ACHN (cell line): ENCODE data around the gene GANC.
"Not testable (repeated sequence)": the region's sequence is repeated elsewhere in the genome, so short reads cannot be mapped to it uniquely, and the experiment has no call there.

Source experiments
- DNase-seq: peaks from one replicate; pipeline ENCODE4 v3.0.0-alpha.2; 2015
- in situ Hi-C: cut with HindIII; loops from 2 replicates; pipeline ENCODE4 v1.10.0; 2017; ENCODE audit warnings: low sequenced_read_pairs, low pct_ligation_motif_present, low pct_unique_long_range_greater_than_20kb

Gene GANC

DNA sequence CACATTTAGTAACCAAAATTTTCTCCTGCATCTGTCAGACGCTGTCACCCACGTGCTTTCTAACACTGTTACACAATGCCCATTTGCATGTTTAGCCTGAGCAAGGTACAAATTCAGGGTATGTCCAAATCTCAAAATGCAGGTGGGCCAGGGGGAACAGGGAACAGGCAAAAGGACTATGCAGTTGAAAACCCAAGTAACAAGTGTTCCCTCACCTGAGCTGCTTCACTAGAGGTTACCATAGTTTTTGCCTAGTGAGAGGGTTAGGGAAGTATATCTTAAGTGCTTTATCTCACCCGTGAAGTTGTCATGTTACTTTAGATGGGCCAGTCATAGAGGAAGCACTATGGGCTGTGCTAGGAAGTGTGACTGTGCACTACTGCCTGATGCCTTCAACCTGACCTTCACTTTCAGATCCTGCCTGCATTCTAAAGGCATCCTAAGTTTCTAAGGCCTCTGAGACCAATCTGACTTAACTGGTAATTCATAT is 6.3 kb downstream of the GANC start:
- in situ Hi-C loops, result no loop called here
- no peak for DNase-seq

DNA sequence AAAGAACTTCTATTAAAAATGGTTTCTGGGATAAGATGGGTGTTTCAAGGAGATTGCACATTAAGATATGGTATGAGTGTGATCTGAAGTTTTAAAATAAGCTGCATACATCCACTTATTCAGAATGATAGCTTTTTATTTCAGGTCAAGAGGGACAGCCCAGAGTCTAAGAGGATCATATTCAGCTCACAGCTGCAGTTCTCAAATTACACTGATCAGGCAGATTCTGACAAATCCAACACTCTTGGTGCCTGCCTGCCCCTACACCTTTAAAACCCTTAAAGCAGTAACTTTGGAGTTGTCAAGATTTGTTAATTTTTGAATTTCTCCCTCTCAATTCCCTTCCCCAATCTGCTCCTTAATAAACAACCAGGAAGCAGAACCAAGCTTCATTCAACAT is 9.3 kb downstream of the GANC start:
- no peak for DNase-seq
- in situ Hi-C loops, result no loop called here

DNA sequence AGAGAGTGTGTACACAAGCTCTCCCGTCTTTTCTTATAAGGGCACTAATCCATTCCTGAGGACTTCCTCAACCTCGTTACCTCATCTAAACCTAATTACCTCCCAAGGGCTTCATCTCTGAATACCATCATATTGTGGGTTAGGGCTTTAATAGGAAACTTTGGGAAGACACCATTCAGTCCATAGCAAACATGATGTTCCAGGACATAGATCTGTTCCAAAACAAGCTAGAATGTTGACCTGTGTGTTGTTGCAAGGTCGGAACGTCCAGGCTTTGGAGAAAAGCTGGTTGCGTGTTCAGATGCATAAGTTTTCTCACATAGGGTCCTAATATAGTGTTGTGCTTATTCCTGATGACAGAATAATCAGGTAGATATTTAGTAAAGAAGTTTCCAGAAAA is 9.9 kb downstream of the GANC start:
- no peak for DNase-seq
- in situ Hi-C loops, result no loop called here

DNA sequence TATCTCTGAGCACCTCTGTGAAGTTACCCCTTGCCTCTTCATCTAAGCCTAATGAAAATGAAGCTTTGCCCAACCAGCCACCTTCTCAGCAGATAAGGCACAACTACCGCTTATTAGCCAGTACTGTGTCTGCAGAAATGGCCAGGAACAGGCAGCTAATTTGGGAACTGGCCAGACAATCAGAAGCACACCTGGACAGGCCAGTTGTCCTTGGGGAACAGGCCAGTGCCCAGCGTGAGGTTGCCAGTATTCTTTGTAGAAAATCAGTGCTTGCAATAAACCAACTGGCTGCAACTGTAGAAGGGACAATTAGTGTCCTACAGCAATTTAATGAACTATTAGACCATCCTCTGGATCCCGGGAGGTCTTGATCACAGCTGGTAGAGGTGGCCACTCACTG is 10.7 kb downstream of the GANC start:
- no peak for DNase-seq
- in situ Hi-C loops, result no loop called here

DNA sequence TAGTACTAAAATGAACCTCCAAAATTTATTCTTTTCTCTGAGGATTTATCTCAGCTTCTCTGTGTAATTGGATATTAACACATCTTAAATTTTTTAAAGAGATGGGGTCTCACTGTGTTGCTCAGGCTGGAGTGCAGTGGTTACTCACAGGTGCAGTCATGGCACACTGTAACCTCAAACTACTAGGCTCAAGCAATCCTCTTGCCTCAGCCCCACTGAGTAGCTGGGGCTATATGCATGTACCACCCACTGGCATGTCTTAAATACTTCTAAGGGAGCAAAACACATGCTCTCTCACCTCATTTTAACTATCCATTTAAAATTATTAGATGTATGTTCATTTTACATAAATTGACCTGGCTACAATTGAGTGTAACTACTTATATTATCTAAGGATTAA is 11.6 kb downstream of the GANC start:
- in situ Hi-C loops, result no loop called here
- no peak for DNase-seq

DNA sequence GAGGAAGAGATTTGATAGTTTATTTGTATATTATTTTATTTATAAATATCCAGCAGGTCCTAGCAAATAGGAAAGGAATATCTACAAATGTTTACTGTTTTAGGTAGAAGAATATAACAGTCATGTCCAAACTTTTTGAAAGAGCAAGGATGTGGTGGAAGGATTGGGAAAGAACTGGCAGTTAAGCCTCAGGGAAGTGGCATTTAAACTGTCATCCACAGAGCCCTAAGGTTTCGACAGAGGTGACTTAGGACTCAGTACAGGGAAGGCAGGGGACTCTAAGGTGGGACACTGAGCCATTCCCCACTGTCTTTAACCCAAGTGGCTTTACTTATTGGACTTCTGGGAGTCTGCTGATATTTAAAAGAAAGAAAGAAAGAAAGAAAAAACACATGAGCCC is 12.0 kb downstream of the GANC start:
- no peak for DNase-seq
- in situ Hi-C loops, result no loop called here

DNA sequence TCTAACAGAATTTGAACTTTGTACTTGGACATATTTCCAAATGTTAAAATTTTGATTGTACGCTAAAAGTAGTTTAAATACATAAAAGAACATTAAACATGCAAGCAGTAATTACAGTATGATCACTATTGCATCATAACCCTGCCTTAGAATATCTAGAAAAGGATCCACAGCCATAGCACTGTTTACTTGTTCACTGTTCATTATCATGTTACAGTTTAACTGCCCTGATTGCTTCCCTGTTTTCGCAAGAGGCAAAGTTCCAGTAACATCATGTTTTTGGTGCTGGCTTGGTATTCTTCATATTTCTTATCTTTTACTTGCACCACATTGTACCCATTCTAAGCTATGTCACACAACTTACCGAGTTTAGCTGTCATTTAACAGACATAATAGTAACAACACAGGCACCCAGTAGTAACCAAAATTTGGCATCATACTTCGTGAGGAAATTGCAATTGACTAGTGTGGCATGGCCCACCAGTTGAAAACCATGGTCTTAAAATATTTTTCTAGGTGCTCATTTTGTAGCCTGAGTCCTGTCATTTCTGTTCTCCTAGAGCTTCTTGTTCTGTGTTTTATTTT is 13.5 kb downstream of the GANC start:
- no peak for DNase-seq
- in situ Hi-C loops, result no loop called here

DNA sequence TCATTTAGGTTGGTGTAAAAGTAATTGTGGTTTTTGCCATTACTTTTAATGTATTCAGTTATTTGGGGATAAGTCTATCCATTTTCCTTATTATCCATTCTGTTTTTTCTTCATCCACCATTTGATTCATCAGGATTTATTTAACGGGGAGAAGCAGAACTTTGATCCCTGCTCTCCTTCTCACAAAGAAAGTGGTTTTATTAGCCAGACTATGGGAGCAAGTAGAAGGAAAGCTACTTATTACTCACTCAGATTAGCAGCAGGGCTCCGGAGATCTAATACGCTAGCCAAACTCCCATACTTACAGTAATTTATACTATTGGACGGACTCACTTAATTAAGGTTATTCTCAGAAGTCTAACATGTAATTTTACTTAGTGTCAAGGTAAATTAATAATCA is 14.9 kb downstream of the GANC start:
- no peak for DNase-seq
- in situ Hi-C loops, result no loop called here

DNA sequence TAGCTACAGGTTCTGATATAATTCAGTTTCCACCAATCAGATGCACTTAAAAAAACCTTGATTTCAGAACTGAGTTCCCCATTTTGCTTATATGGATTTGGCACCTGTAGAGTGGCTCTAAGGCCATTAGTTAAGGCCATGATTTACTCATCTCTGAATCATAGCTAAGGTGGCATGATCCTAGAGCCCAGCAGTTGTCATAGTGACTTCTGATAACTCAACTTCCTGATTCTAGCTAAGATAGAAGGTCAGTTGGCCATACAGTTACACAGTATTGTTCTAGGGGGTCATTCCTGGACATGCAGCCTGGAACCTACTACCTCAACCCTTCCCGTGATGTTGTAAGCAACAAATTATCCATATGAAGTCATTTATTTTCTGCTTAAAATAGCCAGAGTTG is 16.2 kb downstream of the GANC start:
- in situ Hi-C loops, result no loop called here

DNA sequence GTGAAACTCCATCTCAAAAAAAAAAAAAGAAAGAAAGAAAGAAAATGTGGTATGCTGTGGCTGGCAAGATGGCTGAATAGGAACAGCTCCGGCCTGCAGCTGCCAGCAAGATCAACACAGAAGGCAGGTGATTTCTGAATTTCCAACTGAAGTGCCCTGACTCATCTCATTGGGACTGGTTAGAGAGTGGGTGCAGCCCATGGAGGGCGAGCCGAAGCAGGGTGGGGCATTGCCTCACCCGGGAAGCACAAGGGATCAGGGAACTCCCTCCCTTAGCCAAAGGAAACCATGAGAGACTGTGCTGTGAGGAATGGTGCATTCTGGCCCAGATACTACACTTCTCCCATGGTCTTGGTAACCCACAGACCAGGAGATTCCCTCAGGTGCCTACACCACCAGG is 28.0 kb downstream of the GANC start:
- DNase-seq, in situ Hi-C loops: not testable (repeated sequence)

More for the DNA sequence above, 16.2 kb downstream of the GANC start:
- no peak for DNase-seq

DNA sequence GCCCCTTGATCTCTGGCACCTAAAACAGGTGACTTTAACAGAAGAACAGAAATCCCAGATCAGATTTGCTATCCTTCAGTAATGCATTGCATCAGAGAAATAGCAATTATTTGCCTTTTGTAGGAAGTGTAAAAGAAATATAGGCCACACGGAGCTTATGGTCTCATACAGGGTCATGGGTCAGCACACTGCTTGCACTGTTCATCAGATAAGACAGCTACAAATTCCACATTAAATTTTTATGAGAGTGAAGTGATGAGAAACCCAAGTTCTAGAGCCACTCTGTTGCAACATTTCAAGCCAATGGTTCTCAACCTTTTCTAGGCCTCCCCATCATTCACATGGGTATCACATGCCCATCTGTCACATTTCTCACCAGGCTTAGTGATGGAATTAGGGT is 33.7 kb downstream of the GANC start:
- no peak for DNase-seq
- in situ Hi-C loops, result no loop called here

DNA sequence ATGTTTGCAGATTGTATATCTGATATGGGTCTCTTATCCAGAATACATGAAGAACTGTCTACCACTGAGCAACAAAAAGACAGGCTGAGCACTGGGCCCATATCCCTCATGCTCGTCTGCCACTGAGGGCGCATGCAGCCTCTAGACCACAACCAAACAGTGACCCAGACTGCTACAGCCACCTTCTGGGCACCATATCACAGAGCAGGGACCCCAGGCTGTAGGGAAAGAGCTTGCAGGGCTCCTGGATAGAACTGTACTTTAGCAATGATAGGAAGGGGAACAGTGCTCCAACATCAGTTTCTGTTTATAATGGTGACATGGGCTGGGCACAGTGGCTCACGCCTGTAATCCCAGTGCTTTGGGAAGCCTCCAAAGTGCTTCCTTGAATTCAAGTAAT is 40.5 kb downstream of the GANC start:
- in situ Hi-C loops, result no loop called here
- no peak for DNase-seq

DNA sequence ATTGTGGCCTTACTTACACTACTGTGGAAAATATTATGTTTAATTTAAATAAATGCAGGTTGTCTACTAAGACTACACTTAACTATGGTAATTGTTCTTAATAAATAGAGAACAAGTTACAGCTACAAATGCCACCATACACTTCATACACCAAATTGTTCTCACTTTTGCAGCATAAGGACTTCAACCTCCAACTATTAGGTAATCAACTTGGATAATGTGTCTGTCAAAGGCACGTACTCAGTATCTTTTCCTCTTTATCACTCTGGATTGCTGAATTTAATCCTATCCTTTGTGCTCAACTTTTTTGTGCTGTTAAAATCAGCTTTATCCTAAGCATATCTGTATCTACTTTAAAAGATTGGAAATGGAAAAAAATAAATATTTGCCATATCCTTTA is 41.8 kb downstream of the GANC start:
- no peak for DNase-seq
- in situ Hi-C loops, result no loop called here

DNA sequence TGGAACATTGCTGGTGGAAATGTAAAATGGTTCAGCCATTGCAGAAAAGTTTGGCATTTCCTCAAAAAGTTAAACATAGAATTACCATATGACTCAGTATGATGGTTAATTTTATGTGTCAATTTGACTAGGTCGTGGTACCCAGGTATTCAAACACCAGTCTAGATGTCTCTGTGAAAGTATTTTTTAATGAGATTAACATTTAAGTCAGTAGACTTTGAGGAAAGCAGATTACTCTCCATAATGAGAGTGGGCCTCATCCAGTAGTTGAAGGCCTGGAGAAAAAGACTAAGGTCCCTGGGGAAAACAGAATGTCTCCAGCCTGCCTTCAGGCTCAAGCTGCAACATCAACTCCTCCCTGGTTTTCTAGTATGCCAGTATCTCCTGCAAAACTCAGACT is 42.5 kb downstream of the GANC start:
- in situ Hi-C loops, result no loop called here
- DNase-seq, result no peak

DNA sequence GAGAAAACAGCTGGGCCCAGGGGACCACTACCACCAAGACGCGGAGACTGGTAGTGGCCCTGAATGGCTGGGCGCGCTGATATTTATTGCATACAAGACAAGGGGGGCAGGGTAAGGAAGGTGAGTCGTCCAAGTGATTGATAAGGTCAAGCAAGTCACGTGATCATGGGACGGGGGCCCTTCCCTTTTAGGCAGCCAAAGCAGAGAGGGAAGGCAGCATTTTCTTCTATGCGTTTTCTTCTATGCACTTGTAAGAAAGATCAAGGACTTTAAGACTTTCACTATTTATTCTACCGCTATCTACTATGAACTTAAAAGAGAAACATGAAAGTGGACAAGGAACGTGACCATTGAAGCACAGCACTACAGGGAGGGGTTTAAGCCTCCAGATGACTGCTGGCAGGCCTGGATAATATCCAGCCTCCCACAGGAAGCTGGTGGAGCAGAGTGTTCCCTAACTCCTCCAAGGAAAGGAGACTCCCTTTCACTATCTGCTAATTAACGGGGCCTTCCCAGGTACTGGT is 43.3 kb downstream of the GANC start:
- in situ Hi-C loops, DNase-seq: not testable (repeated sequence)

DNA sequence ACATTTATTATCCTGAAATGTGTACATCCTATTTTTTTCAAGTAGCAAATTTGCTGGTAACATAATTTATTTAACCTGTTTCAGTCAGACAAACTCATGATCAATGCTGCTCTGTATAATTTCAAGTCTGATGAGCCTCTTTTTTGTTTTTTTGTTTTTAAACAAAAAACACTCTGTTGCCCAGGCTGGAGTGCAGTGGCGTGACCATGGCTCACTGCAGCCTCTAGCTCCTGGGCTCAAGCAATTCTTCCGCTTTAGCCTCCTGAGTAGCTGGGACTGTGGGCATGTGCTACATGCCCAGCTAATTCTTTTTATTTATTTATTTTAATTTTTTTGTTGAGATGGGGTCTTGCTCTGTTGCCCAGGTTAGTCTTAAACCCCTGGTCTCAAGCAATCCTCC is 46.2 kb downstream of the GANC start:
- DNase-seq, result no peak
- in situ Hi-C loops, result no loop called here

DNA sequence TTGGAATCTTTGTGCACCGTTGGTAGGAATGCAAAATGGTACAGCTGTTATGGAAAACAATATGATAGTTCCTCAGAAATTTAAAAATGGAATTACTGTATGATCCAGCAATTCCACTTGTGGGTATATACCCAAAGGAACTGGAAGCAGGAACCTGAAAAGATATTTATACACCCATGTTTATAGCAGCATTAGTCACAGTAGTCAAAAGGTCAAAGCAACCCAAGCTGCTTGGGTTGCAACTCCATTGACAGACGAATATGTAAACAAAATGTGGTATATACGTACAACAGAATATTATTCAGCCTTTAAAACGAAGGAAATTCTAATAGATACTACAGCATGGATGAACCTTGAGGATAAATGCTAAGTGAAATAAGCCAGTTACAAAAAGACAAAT is 51.3 kb downstream of the GANC start:
- in situ Hi-C loops, result no loop called here
- no peak for DNase-seq

DNA sequence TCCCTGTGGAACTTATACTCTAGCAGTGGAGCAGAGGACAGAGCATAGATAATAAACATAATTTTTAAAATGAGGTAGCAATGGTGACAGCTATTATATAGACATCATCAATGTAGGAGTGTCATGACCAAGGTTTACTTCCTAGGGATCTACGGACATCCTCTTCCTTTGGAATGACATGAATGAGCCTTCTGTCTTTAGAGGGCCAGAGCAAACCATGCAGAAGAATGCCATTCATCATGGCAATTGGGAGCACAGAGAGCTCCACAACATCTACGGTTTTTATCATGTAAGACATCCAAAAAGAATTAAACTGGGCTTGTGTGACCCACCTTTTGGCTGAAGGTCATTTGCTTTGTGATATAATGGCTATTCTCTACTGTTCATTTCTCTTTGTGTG is 56.2 kb downstream of the GANC start:
- in situ Hi-C loops, result no loop called here
- no peak for DNase-seq

DNA sequence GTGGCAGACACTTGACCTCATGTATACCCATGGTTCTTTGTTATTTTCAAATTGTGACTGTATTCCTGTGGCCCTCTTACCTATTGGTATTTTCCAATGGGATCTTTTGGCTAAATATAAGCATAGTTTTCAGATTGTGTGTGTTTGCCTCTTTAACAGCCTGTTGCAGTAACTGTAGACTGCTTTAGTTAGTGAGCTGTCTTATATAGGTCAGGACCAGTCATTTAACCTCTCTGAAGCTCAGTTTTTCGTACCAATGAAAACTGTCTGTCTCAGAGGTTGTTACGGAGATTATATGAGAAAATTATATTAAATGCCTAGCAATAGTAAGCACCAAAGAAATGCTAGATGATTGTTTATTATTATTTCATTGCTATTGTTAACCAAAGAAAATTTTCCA is 57.0 kb downstream of the GANC start:
- in situ Hi-C loops, result no loop called here
- DNase-seq, result no peak

DNA sequence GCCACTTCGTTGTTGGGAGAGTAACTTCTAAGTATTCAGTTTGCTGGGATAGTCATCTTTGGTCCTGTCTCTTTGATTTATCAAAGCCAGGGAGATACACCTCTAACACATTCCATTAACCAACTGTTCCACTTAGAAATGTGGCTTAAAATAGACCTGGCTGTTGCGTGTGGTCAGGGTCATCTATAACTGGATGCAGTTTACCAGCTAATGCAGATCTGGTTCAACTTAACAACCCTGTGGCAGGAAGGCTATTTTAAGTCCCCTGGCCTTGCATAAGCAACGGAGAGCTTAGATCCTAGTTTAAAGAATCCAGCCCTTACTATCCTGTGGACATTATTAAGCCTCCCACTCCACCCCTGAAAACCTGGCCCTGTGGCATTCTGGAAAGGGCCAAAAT is 58.2 kb downstream of the GANC start:
- no peak for DNase-seq
- in situ Hi-C loops, result no loop called here

DNA sequence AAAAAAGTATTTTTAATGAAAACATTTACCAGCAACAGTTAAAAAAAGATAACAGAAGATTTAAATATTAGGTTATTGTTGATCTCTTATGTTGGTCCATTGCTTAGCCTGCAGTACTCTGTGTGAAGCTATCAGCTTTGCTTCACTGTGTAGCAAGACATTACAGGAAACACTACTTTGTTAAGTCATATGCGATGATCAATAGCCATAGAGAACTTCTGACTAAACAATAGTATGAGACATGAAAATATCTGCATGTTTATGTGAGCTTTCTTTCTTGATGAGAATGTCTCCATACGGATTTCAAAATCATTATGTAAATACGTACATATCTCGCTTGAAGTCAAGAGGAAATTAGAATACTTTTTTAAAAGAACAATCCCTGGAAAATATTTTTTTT is 59.3 kb downstream of the GANC start:
- DNase-seq, result no peak
- in situ Hi-C loops, result no loop called here
